ENCODE measurements around the gene JARID2. TPM values are rescaled to one million over a fixed set of nuclear protein-coding genes. Genes with fewer than 3 reads are reported as not detected.

Gene JARID2
- total and polyA plus RNA-seq, 9 of the 15 experiments (the other 6 are each of a cell fraction or from before 2014, with no cell fraction given), result 5.0 to 29.0 (median 15.6) TPM

DNA sequence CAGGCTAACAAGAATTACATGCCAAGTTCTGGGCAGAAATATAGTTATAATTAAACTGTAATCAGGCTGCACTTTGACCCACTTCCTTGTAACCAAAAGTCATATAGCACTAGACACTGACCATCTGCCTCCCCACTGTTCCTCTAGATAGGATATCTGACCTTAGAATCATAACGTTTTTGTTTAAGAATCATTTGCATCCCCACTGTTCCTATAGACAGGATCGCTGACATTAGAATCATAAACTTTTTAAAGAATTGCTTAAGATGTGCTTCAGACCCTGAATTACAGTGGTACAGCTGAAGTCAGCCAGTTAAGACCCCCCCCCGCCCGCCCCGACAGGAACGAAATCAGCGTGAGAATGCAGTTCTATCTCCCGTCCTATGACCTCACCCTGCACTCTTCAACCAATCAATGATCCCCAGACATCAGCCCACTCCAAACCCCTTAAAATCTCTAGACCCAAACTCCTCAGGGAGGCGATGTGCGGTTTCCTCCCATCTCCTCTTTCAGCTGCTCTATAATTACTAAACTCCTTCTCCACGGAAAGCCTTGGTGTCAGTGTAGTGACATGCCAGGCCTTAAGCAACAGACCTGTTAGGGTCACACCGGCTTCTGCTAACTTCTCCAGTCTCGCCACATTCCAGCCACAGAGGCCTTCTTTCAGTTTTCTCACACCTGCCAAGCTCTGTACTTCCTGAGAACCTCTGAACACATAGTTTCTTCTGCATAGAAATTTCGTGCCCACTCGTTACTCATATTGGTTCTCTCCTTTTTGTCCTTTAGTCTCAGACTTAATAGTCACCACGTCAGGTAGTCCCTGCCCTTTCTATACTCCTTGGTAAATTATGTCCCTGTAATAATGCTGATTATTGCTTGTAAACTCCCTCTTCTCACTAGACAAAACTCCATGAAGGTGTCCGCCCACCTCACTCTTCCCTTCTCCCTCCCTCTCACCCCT is 323.4 kb downstream of the JARID2 start (continued):
- TF ChIP-seq, protein P1, sequence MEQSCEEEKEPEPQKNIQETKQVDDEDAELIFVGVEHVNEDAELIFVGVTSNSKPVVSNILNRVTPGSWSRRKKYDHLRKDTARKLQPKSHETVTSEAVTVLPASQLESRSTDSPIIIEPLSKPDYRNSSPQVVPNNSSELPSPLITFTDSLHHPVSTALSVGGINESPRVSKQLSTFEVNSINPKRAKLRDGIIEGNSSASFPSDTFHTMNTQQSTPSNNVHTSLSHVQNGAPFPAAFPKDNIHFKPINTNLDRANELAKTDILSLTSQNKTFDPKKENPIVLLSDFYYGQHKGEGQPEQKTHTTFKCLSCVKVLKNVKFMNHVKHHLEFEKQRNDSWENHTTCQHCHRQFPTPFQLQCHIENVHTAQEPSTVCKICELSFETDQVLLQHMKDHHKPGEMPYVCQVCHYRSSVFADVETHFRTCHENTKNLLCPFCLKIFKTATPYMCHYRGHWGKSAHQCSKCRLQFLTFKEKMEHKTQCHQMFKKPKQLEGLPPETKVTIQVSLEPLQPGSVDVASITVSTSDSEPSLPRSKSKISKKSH (CRISPR knock-in tag; IDR thresholded peaks at IDR 0.05), result no peak
- TF ChIP-seq, protein P2, sequence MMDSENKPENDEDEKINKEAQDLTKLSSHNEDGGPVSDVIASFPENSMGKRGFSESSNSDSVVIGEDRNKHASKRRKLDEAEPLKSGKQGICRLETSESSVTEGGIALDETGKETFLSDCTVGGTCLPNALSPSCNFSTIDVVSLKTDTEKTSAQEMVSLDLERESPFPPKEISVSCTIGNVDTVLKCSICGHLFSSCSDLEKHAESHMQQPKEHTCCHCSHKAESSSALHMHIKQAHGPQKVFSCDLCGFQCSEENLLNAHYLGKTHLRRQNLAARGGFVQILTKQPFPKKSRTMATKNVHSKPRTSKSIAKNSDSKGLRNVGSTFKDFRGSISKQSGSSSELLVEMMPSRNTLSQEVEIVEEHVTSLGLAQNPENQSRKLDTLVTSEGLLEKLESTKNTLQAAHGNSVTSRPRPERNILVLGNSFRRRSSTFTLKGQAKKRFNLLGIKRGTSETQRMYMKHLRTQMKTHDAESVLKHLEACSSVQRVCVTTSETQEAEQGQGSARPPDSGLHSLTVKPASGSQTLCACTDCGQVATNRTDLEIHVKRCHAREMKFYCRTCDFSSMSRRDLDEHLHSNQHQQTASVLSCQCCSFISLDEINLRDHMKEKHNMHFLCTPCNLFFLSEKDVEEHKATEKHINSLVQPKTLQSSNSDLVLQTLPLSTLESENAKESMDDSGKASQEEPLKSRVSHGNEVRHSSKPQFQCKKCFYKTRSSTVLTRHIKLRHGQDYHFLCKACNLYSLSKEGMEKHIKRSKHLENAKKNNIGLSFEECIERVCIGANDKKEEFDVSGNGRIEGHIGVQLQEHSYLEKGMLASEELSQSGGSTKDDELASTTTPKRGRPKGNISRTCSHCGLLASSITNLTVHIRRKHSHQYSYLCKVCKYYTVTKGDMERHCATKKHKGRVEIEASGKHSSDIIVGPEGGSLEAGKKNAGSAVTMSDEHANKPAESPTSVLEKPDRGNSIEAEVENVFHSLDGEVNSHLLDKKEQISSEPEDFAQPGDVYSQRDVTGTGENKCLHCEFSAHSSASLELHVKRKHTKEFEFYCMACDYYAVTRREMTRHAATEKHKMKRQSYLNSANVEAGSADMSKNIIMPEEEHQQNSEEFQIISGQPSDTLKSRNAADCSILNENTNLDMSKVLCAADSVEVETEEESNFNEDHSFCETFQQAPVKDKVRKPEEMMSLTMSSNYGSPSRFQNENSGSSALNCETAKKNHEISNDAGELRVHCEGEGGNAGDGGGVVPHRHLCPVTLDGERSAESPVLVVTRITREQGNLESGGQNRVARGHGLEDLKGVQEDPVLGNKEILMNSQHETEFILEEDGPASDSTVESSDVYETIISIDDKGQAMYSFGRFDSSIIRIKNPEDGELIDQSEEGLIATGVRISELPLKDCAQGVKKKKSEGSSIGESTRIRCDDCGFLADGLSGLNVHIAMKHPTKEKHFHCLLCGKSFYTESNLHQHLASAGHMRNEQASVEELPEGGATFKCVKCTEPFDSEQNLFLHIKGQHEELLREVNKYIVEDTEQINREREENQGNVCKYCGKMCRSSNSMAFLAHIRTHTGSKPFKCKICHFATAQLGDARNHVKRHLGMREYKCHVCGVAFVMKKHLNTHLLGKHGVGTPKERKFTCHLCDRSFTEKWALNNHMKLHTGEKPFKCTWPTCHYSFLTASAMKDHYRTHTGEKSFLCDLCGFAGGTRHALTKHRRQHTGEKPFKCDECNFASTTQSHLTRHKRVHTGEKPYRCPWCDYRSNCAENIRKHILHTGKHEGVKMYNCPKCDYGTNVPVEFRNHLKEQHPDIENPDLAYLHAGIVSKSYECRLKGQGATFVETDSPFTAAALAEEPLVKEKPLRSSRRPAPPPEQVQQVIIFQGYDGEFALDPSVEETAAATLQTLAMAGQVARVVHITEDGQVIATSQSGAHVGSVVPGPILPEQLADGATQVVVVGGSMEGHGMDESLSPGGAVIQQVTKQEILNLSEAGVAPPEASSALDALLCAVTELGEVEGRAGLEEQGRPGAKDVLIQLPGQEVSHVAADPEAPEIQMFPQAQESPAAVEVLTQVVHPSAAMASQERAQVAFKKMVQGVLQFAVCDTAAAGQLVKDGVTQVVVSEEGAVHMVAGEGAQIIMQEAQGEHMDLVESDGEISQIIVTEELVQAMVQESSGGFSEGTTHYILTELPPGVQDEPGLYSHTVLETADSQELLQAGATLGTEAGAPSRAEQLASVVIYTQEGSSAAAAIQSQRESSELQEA (IDR thresholded peaks at IDR 0.05; ENCODE audit: low read depth), result no peak
- TF ChIP-seq ZSCAN29 (IDR thresholded peaks at IDR 0.05) (no peak), RBBP5 (IDR thresholded peaks at IDR 0.05; ENCODE audit: borderline replicate concordance, insufficient read depth, low read length, poor library complexity, severe bottlenecking) (peak; percentile 53), CBX8 (IDR thresholded peaks at IDR 0.05; ENCODE audit: borderline replicate concordance, extremely low read depth, low read depth, low read length, poor library complexity, severe bottlenecking) (no peak), ZNF589 (CRISPR knock-in tag; IDR thresholded peaks at IDR 0.05; ENCODE audit: low read depth) (0 out of 2 replicates have a peak, but pooled peaks have one; percentile 47), JUNB (CRISPR knock-in tag; conservative IDR thresholded peaks at IDR 0.05) (no peak), NRF1 (conservative IDR thresholded peaks at IDR 0.05 in 1 of 2, IDR thresholded peaks at IDR 0.05 in 1 of 2) (no peak), GTF2A2 (tag; IDR thresholded peaks at IDR 0.05) (no peak), HDAC2 (IDR thresholded peaks at IDR 0.05) (peak; percentile 86), SMARCA4 (IDR thresholded peaks at IDR 0.05) (peak; percentile 71), ILF3 (IDR thresholded peaks at IDR 0.05; ENCODE audit: borderline replicate concordance) (no peak)
- TF ChIP-seq, protein P3, sequence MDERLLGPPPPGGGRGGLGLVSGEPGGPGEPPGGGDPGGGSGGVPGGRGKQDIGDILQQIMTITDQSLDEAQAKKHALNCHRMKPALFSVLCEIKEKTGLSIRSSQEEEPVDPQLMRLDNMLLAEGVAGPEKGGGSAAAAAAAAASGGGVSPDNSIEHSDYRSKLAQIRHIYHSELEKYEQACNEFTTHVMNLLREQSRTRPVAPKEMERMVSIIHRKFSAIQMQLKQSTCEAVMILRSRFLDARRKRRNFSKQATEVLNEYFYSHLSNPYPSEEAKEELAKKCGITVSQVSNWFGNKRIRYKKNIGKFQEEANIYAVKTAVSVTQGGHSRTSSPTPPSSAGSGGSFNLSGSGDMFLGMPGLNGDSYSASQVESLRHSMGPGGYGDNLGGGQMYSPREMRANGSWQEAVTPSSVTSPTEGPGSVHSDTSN (CRISPR knock-in tag; IDR thresholded peaks at IDR 0.05; ENCODE audit: low read depth), result no peak
- TF ChIP-seq, protein P3 (tag; conservative IDR thresholded peaks at IDR 0.05; ENCODE audit: low read depth), result no peak

Measured in K562 (cell line).